MM.1S (cell line): ENCODE data around the gene POLR2H.

ENCODE experiments used
- CTCF ChIP-seq: fragments of 300-600 bp; sonication (generic); IDR thresholded peaks from 2 replicates; pipeline ENCODE4 v1.5.1; 2016; ENCODE audit warnings: antibody characterized with exemption, low read length, mixed read lengths
- EZH2 ChIP-seq: fragments of 300-600 bp; sonication (generic); optimal IDR thresholded peaks from 2 replicates; pipeline ENCODE3; 2017; ENCODE audit warnings: low read depth, mild to moderate bottlenecking, antibody characterized with exemption, low read length, mixed read lengths

GRCh38 chr3:184358124-184358767 is 3.3 kb upstream of the POLR2H start:
- TF ChIP-seq EZH2 = no peak
- TF ChIP-seq CTCF = no peak
